ENCODE data around the gene COL6A5. TPM values are rescaled to one million over a fixed set of nuclear protein-coding genes. Genes with fewer than 3 reads are reported as not detected.

COL6A5 gene
- total and polyA plus RNA-seq, 9 of the 15 experiments (the other 6 are each of a cell fraction or from before 2014, with no cell fraction given): 1.5 to 9.7 (median 5.6) TPM

DNA sequence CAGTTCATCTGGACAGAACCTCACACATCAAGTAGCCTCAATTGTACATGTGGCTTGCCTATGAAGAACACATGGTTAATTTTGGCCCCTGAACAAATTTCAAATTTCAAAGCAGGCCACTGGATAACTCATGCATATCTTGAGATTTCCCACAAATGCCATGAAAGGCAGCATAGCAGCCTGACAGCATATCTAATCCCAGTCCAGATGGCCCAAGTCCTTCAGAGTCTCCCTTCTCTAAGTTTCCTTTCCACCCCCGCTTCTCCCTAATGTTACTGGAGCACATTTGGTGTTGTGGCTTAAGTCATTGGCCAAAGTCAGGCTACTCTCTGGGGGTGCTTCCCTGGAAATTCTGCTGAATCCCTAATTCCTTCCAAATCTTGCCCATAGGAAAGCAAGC lies 117.7 kb downstream of the COL6A5 start:
- H3K4me3 ChIP-seq: no peak overlapping the region
- no peak overlapping the region for H2AFZ ChIP-seq (ENCODE audit: low read depth, low read length)
- no peaks in the 10 kb centered on the region for H3K9me1 ChIP-seq (ENCODE audit: control insufficient read depth, insufficient read depth, low read length)
- DNase-seq (ENCODE audit: extremely low read depth in 1 of 4, low spot score in 3 of 4): no peak
- H3K4me1 ChIP-seq (replicated peaks in 1 of 2; ENCODE audit: control insufficient read depth in 2 of 2, insufficient read depth in 2 of 2, low read length in 2 of 2): peaks cover 0 to 7% of the 10 kb centered on the region in 2 experiments; a peak in 2 of 5 replicates
- no peaks in the 10 kb centered on the region for H4K20me1 ChIP-seq (replicated peaks; ENCODE audit: control insufficient read depth, insufficient read depth, low read length)
- ChIA-PET CTCF (ENCODE audit: low intra/inter-chr PET ratio) (no interaction called here), POLR2A (interaction anchor here (1.1 kb wide), 1 partner anchor 14 kb away, joined by 3 read pairs; no protein-coding TSS in a partner anchor)
- no peak for ATAC-seq
- H3K79me2 ChIP-seq (ENCODE audit: control insufficient read depth, insufficient read depth, low read length): no peaks in the 10 kb centered on the region
- TF ChIP-seq, protein P1, sequence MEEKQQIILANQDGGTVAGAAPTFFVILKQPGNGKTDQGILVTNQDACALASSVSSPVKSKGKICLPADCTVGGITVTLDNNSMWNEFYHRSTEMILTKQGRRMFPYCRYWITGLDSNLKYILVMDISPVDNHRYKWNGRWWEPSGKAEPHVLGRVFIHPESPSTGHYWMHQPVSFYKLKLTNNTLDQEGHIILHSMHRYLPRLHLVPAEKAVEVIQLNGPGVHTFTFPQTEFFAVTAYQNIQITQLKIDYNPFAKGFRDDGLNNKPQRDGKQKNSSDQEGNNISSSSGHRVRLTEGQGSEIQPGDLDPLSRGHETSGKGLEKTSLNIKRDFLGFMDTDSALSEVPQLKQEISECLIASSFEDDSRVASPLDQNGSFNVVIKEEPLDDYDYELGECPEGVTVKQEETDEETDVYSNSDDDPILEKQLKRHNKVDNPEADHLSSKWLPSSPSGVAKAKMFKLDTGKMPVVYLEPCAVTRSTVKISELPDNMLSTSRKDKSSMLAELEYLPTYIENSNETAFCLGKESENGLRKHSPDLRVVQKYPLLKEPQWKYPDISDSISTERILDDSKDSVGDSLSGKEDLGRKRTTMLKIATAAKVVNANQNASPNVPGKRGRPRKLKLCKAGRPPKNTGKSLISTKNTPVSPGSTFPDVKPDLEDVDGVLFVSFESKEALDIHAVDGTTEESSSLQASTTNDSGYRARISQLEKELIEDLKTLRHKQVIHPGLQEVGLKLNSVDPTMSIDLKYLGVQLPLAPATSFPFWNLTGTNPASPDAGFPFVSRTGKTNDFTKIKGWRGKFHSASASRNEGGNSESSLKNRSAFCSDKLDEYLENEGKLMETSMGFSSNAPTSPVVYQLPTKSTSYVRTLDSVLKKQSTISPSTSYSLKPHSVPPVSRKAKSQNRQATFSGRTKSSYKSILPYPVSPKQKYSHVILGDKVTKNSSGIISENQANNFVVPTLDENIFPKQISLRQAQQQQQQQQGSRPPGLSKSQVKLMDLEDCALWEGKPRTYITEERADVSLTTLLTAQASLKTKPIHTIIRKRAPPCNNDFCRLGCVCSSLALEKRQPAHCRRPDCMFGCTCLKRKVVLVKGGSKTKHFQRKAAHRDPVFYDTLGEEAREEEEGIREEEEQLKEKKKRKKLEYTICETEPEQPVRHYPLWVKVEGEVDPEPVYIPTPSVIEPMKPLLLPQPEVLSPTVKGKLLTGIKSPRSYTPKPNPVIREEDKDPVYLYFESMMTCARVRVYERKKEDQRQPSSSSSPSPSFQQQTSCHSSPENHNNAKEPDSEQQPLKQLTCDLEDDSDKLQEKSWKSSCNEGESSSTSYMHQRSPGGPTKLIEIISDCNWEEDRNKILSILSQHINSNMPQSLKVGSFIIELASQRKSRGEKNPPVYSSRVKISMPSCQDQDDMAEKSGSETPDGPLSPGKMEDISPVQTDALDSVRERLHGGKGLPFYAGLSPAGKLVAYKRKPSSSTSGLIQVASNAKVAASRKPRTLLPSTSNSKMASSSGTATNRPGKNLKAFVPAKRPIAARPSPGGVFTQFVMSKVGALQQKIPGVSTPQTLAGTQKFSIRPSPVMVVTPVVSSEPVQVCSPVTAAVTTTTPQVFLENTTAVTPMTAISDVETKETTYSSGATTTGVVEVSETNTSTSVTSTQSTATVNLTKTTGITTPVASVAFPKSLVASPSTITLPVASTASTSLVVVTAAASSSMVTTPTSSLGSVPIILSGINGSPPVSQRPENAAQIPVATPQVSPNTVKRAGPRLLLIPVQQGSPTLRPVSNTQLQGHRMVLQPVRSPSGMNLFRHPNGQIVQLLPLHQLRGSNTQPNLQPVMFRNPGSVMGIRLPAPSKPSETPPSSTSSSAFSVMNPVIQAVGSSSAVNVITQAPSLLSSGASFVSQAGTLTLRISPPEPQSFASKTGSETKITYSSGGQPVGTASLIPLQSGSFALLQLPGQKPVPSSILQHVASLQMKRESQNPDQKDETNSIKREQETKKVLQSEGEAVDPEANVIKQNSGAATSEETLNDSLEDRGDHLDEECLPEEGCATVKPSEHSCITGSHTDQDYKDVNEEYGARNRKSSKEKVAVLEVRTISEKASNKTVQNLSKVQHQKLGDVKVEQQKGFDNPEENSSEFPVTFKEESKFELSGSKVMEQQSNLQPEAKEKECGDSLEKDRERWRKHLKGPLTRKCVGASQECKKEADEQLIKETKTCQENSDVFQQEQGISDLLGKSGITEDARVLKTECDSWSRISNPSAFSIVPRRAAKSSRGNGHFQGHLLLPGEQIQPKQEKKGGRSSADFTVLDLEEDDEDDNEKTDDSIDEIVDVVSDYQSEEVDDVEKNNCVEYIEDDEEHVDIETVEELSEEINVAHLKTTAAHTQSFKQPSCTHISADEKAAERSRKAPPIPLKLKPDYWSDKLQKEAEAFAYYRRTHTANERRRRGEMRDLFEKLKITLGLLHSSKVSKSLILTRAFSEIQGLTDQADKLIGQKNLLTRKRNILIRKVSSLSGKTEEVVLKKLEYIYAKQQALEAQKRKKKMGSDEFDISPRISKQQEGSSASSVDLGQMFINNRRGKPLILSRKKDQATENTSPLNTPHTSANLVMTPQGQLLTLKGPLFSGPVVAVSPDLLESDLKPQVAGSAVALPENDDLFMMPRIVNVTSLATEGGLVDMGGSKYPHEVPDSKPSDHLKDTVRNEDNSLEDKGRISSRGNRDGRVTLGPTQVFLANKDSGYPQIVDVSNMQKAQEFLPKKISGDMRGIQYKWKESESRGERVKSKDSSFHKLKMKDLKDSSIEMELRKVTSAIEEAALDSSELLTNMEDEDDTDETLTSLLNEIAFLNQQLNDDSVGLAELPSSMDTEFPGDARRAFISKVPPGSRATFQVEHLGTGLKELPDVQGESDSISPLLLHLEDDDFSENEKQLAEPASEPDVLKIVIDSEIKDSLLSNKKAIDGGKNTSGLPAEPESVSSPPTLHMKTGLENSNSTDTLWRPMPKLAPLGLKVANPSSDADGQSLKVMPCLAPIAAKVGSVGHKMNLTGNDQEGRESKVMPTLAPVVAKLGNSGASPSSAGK (IDR thresholded peaks at IDR 0.05): peak; percentile 45
- TF ChIP-seq BRF1 (IDR thresholded peaks at IDR 0.05; ENCODE audit: borderline replicate concordance, extremely low read depth, insufficient read length): no peak
- in situ Hi-C loops (cut with MboI) (no loop called here), intact Hi-C loops (cut with micrococcal nuclease) (no loop called here)
- FAIRE-seq: peak; percentile 40
- no peak overlapping the region for H3K9ac ChIP-seq (ENCODE audit: insufficient read depth in 1 of 2, low read depth in 2 of 2, low read length in 2 of 2)
- BruUV-seq (replicated peaks): no TSS peak
- no peaks in the 10 kb centered on the region for H3K9me3 ChIP-seq (replicated peaks; ENCODE audit: control insufficient read depth, insufficient read depth, low read depth, low read length)
- H3K27ac ChIP-seq (ENCODE audit: extremely low read depth, low read depth, low read length): no peak overlapping the region
- WGBS (ENCODE audit: insufficient coverage, low coverage, missing lambda C conversion rate): 85% methylated on average over 1 of the region's 1 CpG
- no peak overlapping the region for H3K4me2 ChIP-seq (ENCODE audit: insufficient read depth, low read length)
- no peaks in the 10 kb centered on the region; the same call in 2 of the 3 replicates for H3K36me3 ChIP-seq (ENCODE audit: control insufficient read depth, insufficient read depth, low read length)
- no peaks in the 10 kb centered on the region for H3K27me3 ChIP-seq (ENCODE audit: control insufficient read depth in 2 of 2, insufficient read depth in 2 of 2, low read length in 2 of 2)

Data from K562 (cell line).